HG03103 (cell line): ENCODE data around the gene METAP1D.
"Not testable (repeated sequence)": the region's sequence is repeated elsewhere in the genome, so short reads cannot be mapped to it uniquely, and the experiment has no call there.

Experiments used
- ATAC-seq: cut with Tn5 transposase; IDR thresholded peaks from one replicate; pipeline ENCODE4 v1.9.1; 2021; ENCODE audit warnings: low read depth; ENCODE audit not compliant: unreplicated experiment

The METAP1D gene

DNA sequence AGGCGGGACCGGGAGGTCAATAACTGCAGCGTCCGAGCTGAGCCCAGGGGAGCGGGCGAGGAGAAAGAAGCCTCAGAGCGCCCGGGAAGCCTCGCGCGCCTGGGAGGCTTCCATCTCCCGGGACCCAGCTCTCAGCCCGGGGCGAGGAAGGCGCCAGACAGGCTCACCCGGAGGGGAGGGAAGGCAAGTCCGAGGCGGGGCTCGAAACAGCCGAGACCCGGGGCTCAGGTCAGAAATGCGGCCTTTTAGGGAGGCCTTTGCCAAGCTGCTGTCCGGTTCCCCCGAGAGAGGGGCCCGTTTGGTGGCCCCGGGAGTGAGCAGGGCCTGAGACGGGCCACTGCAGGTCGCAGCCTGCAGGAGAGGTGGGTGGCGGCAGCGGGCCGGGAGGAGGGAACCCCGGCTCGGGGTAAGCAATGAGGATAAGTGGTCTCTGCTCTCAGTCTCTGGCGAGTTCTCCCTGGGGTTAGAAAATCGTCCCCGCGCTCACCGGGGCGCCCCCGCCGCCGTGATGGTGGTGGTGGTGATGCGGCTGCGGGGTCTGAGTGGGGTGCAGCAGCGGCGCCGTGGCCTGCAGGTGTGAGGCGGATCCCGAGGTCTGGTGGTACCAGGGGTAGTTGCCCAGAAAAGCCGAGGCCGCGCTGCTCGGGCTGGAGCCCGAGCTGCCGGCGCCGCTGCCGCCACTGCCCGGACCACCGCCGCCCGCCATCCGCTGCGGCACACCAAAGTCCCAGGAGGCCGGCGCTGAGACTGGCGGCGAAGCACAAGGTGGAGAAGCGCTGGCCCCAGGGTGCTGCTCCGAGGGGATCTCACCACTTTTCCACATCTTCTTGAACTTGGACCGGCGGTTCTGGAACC is 100.6 kb downstream of the METAP1D start:
- no peak for ATAC-seq

DNA sequence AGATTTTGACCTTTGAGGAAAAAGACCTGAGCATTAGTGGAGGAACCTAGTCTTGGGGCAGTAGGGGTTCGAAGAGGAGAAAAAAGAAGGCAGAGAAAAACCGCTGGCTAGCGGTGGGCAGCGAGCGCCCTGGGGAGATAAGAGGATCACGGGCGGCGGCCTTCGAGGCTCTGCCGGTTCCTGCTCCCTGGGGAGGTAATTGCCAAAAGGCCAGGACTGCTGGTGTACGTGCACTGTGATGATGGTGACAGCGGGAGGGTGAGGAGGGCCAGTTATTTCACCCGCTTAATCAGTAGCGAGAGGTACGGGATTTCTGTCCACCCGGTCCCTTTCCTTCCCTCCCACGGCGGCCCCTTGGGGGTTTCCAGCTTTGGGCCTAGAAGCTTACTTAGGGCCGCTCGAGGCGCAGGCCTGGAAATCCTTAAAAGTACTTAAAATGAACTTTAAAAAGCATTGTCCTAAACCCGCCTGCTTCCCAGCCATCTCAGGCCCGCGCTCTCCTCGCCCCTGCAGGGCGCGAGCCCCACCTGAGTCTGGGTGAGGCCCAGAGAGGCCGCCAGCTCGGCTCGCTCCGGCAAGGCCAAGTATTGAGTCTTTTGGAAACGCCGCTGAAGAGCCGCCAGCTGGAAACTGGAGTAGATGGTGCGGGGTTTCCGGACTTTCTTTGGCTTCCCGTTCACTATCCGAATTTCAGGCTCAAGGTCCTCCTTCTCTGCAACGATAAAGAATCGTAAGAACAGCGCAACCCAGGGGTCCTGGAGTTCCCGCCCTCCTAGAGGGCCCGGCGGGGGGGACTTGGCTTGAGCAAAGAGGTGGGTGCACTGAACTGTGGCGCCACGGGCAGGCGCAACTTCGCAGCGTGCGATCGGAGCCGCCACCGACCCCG is 101.4 kb downstream of the METAP1D start:
- no peak for ATAC-seq

DNA sequence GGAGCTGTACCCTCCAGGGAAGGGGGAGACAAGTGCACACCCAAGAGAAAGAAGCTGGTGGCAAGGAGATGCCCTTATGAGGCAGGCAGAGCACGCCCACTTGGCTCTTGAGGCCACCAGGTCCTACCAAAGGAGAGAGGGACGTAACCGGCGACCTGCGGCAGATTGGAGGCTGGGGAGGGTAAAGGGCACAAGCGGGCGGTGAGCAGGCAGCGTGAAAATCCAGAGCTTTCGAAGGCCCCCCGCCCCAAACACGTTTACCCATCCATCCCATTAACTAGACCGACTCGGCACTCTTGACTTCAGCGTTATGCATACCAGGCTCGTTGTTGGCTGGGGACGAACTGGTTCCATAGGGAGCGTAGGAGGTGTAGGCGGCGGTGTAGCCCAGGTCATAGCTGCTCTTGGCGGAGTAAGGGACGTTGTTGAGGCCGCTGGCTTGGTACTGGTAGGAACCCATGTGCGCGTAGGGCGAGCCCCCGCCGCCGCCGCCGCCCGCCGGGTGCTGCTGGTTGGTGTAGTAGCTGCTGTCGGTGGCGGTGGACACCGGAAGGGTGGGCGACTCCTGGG is 102.2 kb downstream of the METAP1D start:
- ATAC-seq: no peak

DNA sequence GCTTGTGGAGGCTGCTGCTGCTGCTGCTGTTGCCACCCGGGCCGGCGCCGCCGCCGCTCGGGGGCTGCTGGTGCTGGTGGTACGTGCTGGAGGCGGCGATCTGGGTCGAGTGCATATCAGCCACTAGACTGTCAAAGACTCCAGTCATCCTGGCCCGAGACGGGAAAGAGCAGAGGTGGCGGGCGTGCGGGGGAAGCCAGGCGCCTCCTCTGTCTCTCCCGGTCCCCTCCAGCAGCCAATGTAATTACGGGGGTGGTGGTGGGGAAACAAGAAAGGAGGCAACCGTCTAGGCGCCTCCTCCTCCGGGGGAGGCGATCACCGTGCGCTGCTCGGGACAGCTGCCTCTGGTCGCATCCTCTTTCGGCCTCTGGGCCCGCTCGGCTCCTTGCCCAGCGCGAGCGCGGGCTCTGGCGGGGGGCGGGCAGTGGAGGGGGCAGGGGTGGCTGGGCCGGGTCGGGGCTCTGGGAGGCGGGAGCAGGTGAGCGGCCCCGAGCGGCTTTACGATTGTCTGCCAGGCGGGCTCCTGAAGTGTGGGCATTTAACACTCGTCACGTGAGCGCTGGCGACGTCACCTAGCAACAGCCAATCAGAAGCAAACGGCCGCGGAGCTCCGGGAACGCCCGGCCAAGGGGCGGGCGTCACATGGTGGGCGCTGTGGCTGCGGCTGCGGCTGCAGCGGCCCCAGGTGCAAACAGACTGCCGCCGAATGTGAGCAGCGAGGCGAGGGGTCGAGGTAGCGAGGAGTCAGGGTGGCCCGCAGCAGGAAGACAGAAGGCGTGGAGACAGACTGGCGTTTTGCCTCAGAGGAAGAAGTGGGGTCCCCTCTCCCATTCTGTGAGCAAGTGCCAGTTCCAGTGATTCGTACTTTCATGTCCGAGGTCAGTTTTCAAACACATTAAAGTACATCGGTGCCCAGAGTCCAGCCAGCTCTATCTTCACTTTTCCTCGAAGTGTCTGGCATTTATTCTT is 102.9 kb downstream of the METAP1D start, which contains the start of gene DLX2:
Gene DLX2 (minus strand): TSS at position 510 of the 969 bp plus-strand sequence. CDS start 362 bp downstream, at position 148.
- ATAC-seq: peak; percentile 61

DNA sequence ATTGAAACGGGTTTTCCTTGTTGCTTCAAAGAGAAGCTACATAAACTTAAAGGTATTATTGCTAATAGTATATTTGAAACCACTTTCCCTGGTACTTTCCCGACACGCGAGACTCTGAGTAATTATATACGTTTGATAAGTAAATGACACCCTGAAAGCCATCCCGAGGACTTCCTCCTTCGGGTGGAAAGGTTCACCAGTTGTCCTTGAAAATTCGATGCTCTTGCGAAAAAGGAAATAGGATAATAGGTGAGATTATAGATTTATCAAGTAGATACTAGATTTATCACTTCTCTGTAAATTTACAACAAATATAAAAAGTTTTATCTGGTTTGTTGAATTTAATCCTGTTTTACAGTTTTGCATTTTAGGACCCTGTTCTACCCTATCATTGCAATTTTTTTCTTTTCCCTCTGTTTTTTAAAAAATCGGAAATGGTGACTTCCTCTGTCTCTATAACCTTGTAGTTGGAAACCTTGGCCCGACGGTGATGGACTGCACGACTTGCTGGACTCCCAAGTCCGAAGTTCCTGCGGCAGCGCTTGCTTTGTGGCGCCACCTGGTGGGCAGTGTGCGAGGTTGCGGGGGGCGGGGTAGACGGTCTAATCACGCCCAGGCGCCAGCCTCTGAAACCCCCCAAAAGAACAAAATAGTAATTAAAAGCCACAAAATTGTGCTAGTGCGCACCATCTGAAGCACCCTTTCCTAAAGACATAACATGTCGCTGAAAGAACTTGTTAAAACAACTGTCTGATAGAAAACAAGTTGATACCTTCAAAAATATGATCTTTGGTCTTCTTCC is 103.9 kb downstream of the METAP1D start:
- no peak for ATAC-seq

DNA sequence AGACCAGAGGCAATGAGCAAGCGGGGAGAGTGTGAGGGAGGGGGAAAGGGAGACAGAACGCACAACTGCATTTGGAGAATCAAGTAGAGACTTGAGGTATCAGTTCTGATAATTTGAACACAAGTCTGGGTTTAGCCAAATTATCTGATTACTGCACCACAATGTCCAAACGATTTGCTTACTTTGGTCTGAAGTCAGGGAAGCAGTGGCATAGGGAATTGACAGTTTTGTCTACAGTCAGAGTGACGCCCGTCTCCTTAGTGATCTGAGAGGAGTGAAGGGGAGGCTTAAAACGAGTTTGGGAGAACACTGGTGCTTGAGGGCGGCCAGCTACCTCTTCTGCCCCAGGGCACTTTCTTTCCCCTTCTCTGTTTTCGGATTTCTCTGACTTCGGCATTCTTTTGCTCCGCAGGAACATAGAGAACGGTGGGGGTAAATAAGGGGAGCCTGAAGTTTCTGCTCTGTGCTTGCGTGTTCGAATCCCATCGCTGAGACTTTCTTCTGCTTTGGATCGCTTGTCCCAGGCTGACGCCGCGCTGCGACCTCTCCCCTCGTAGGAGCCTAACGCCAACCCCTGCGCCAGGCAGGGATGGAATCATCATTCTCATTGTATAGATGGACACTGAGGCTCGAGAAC is 105.8 kb downstream of the METAP1D start:
- ATAC-seq: no peak

DNA sequence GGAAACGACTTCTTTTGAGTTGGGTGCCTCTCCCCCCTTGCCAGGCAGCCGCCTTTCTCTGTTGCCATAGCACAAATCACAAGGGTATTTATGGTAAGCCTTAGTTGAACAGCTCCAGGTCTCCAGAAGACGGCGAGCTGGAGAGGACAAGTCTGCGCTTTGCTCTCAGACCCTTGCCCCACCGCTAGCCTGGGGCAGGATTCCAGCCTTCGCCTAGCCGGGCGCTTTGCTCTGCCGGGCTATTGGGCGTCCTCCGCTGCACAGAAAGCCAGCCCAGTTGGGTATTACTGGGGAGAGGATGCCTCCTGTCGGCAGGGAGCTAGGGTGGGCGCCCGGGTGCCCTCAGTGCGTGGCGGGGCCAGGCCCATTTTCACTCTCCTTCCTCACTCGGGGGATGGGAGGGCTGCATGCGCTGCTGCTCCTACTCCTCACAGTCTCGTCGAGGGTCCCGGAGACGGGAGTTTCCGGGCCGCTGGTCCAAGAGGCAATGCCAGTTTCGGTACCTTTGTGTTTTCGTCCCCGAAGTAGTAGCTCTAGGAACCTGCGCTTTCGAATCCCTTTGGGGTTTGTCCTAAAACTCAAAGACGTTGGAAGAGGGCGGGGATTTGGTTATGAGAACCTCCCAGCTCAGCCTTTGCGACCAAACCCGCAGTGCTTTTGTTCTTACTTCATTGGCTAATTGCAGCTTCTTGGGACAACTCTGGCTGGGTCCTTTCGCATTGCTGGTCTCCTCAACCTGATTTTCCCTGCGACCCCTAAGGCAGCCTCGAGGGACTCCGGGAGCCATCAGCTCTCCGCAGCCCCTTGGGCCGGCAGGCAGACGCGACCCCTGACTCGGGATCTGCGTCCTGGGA is 106.6 kb downstream of the METAP1D start:
- no peak for ATAC-seq

DNA sequence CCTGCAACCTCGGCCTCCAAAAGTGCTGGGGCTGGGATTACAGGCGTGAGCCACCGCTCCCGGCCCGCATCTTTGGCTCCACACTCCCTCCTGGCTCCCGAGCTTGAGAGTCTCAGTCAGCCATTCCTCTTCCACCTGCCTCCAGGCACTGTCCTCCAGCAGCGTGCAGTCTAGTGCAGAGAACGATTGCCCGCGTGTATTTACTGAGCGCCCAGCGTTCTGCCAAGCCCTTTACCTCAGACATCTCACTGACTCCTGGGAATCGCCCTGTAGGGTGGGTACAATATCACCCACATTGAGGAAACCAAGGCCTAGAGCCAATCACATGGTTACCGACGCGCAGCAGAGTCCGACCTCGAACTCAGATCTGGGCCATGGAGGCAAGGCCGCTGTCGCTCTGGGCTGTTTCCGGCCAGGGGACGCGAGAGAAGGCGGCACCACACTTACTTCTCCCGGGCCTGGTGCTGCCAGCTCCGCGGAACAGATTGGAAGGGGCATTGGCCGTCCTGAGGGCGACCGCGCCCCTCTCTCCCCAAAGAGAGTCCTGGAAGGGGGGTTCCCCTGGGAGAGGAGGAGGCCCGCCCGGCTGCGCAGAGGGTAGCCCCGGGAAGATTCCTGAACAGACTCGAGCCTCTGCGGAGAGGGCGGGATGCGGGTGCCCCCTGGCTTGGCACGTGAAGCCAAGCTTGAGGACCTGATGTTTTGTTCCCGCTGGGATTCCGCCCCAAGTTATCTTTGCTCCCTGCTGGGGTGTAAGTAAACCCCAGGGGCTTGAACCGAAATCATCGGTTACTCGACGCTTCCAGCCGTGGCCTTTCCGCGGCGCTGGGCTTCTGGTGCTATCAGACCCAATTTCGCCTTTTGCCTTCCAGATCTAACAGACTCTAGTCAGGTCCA is 108.2 kb downstream of the METAP1D start:
- no peak for ATAC-seq

DNA sequence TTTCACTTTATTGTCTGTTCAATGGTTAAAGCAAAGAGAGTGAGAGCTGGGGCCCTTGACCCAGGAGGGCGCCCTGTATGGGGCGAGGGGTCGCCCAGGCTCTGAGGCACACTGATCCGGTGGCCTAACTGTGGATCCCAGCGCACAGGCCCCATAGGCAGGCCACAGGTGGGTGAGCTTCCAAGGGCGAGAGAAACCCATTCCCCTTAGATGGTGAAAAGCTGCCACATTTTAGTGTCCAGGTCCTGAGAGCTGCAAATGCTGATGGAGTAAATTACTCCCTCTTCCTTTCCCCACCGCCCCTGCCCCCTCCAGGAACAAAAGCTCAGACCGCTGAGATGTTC is 108.8 kb downstream of the METAP1D start:
- no peak for ATAC-seq

DNA sequence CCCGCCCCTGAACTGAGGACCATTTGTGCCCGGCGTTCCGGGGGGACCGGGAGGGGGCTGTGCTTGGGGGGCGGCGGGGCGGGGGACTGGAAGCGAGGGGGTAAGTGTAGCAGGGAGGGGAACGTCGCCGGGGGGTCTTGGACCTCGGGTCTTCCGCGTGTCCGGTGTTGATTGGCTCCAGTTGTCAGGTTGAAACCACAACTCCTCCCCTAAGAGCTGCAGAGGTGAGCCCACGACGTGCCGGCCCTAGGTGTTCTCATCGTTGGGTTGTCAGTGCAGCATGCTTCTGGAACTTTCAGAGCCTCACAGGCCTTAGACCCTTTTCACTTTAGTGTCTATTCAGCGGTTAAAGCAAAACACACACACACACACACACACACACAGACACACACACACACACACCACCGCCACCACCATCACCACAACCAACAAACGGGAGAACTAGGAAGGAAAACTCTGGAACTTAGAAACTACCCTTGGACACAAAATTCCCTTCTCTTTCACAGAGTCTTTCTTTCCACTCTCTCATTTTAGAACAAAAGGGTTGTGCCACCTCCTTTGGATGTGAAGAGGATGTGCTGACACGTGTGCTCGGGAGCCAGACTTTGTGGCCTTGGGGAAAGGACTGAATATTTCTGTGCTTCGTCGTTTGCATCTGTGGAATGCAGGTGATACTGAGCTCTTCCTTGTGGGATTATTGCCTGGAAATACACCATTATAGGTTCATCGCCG is 109.7 kb downstream of the METAP1D start:
- no peak for ATAC-seq

DNA sequence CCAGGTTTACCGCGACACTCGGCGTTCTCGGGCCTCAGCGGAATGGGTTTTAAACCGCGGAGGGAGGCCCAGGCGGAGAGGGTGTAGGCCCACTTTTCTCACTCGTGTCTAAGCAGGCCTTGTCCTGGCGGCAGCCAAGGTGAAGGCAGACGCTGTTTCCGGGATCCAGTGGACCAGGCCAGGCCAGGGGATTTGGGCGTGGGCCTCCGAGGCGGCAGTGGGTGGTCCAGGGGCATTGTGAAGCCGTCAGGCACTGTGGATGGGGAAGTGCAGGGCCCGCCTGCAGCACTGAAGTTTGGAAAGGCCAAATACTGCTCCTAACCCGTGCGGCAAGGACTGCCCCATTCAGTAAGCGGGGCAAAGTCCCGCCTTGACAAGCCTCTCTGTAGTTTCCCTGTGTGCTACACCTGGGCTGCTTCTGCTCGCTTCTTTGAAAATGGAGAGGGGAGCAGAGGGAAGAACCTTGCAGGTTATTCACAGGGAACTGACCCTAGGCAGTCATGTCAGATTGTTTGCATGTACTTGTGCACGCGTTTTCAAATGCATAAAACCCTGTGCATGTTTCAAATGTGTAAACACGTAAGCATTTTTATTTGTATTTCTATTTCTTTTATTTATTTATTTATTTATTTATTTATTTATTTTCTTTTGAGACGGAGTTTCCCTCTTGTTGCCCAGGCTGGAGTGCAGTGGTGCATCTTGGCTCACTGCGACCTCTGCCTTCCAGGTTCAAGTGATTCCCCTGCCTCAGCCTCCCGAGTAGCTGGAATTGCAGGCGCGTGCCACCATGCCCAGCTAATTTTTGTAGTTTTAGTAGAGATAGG is 110.4 kb downstream of the METAP1D start:
- ATAC-seq: no peak

DNA sequence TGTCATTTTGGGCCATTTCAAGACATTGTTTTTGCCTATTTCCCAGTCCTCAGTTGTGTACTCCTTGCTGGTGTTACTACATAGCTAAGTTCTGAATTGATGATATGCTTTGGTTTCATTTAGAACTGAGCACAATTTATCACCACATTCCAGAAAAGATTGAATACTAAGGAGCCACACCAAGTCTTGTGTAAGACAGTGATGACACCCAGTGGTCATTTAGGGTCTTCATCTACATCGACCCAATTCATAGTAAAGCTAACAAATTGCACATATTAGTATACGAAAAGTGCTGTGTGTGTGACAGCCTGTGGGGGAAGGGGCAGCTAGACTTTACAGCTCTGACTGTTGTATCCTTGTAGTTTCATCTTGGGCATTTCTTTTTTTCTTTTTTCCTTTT is 113.9 kb downstream of the METAP1D start:
- ATAC-seq: no peak

DNA sequence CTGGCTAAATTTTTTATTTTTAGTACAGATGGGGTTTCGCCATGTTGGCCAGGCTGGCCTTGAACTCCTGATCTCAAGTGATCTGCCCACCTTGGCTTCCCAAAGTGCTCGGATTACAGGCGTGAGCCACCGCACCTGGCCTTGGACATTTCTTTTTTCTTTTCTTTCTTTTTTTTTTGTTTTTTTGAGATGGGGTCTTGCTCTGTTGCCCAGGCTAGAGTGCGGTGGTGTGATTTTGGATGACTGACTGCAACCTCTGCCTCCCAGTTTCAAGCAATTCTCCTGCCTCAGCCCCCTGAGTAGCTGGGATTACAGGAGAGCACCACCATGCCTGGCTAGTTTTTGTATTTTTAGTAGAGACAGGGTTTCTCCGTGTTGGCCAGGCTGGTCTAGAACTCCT is 114.4 kb downstream of the METAP1D start:
- not testable (repeated sequence) for ATAC-seq

DNA sequence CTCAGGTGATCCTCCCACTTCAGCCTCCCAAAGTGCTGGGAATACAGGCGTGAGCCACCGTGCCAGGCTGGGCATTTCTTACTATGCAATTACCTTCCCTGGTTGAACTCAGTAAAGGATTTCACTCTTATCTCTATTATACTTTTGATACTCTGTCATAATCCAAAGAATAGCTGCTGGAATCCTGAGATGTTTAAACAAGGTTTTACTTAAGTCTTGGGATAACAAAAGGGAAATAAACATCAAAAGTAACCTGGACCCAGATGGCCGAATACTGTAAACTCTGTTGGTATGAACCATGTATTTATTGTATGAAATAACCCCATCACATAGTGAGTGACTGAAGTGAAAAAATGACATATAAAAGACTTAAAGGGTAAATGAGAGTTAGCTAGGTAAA is 114.8 kb downstream of the METAP1D start:
- no peak for ATAC-seq

DNA sequence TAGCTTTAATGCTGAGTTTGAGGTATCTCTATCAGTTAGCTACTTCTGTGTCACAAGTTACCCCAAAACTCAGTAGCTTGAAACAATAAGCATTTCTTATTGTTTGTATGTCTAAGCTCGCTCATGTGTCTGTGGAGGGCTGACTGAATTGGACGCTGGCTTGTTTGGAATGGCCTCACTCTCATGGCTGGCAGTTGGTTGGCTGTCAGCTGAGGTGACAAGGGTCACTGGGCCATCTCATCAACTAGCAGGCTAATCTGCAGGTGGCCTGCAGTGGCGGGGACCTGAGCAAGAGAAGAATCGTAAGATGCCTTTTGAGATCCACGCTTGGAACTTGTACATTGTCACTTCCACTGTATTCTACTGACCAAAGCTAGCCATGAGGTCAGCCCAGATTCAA is 116.4 kb downstream of the METAP1D start:
- no peak for ATAC-seq
